ENCODE measurements around the gene KCNH8.

Gene KCNH8

GRCh38 chr3:19467761-19468160, 319.5 kb downstream of the KCNH8 start:
- Histone ChIP-seq H3K4me1 (ENCODE audit: insufficient read depth, low read length) (peaks cover 5% of the 10 kb centered on the region; the same call in 1 of the 2 replicates), H3K9me3 (ENCODE audit: control insufficient read depth, insufficient read depth, low read length) (no peaks in the 10 kb centered on the region; the same call in 1 of the 2 replicates), H3K36me3 (ENCODE audit: insufficient read depth, low read length) (no peaks in the 10 kb centered on the region), H3K9ac (ENCODE audit: low read depth, low read length) (no peak overlapping the region)

- Histone ChIP-seq H3K9me3 (ENCODE audit: control insufficient read depth, insufficient read depth, low read length) (no peaks in the 10 kb centered on the region; the same call in 1 of the 2 replicates), H3K9ac (ENCODE audit: low read depth, low read length) (no peak overlapping the region), H3K4me1 (ENCODE audit: insufficient read depth, low read length) (peaks cover 10% of the 10 kb centered on the region; the same call in 1 of the 2 replicates), H3K36me3 (ENCODE audit: insufficient read depth, low read length) (no peaks in the 10 kb centered on the region)
These were observed 322.8 kb downstream of the KCNH8 start for GRCh38 chr3:19471138-19471537.

GRCh38 chr3:19473971-19474580, 325.8 kb downstream of the KCNH8 start:
- no peaks in the 10 kb centered on the region; the same call in 1 of the 2 replicates for H3K9me3 ChIP-seq (ENCODE audit: control insufficient read depth, insufficient read depth, low read length)
- no peaks in the 10 kb centered on the region for H3K36me3 ChIP-seq (ENCODE audit: insufficient read depth, low read length)
- H3K4me1 ChIP-seq (ENCODE audit: insufficient read depth, low read length) = peaks cover 10% of the 10 kb centered on the region; the same call in 1 of the 2 replicates
- H3K9ac ChIP-seq (ENCODE audit: low read depth, low read length) = no peak overlapping the region

- H3K9me3 ChIP-seq (ENCODE audit: control insufficient read depth, insufficient read depth, low read length) = no peaks in the 10 kb centered on the region; the same call in 1 of the 2 replicates
- peaks cover 7% of the 10 kb centered on the region; the same call in 1 of the 2 replicates for H3K4me1 ChIP-seq (ENCODE audit: insufficient read depth, low read length)
- no peaks in the 10 kb centered on the region for H3K36me3 ChIP-seq (ENCODE audit: insufficient read depth, low read length)
- no peak overlapping the region for H3K9ac ChIP-seq (ENCODE audit: low read depth, low read length)
These were observed 328.0 kb downstream of the KCNH8 start for GRCh38 chr3:19476281-19476680.

GRCh38 chr3:19485267-19485666, 337.0 kb downstream of the KCNH8 start:
- no peaks in the 10 kb centered on the region; the same call in 1 of the 2 replicates for H3K4me1 ChIP-seq (ENCODE audit: insufficient read depth, low read length)
- no peak overlapping the region for H3K9ac ChIP-seq (ENCODE audit: low read depth, low read length)
- no peaks in the 10 kb centered on the region for H3K36me3 ChIP-seq (ENCODE audit: insufficient read depth, low read length)
- no peaks in the 10 kb centered on the region for H3K9me3 ChIP-seq (ENCODE audit: control insufficient read depth, insufficient read depth, low read length)

GRCh38 chr3:19487386-19487785, 339.1 kb downstream of the KCNH8 start:
- H3K36me3 ChIP-seq (ENCODE audit: insufficient read depth, low read length) = no peaks in the 10 kb centered on the region
- no peaks in the 10 kb centered on the region for H3K4me1 ChIP-seq (ENCODE audit: insufficient read depth, low read length)
- no peak overlapping the region for H3K9ac ChIP-seq (ENCODE audit: low read depth, low read length)
- H3K9me3 ChIP-seq (ENCODE audit: control insufficient read depth, insufficient read depth, low read length) = no peaks in the 10 kb centered on the region

GRCh38 chr3:19488939-19489338, 340.6 kb downstream of the KCNH8 start:
- Histone ChIP-seq H3K9me3 (ENCODE audit: control insufficient read depth, insufficient read depth, low read length) (no peaks in the 10 kb centered on the region), H3K9ac (ENCODE audit: low read depth, low read length) (no peak overlapping the region), H3K4me1 (ENCODE audit: insufficient read depth, low read length) (no peaks in the 10 kb centered on the region), H3K36me3 (ENCODE audit: insufficient read depth, low read length) (no peaks in the 10 kb centered on the region)

- H3K4me1 ChIP-seq (ENCODE audit: insufficient read depth, low read length) = no peaks in the 10 kb centered on the region
- H3K36me3 ChIP-seq (ENCODE audit: insufficient read depth, low read length) = no peaks in the 10 kb centered on the region
These were observed 341.6 kb downstream of the KCNH8 start for GRCh38 chr3:19489936-19490335.

GRCh38 chr3:19506171-19506570, 357.9 kb downstream of the KCNH8 start:
- H3K36me3 ChIP-seq (ENCODE audit: insufficient read depth, low read length) = no peaks in the 10 kb centered on the region
- no peaks in the 10 kb centered on the region for H3K4me1 ChIP-seq (ENCODE audit: insufficient read depth, low read length)
- no peak overlapping the region for H3K9ac ChIP-seq (ENCODE audit: low read depth, low read length)
- H3K9me3 ChIP-seq (ENCODE audit: control insufficient read depth, insufficient read depth, low read length) = no peaks in the 10 kb centered on the region

More at GRCh38 chr3:19489936-19490335, 341.6 kb downstream of the KCNH8 start:
- Histone ChIP-seq H3K9me3 (ENCODE audit: control insufficient read depth, insufficient read depth, low read length) (no peaks in the 10 kb centered on the region), H3K9ac (ENCODE audit: low read depth, low read length) (no peak overlapping the region)

- Histone ChIP-seq H3K4me1 (ENCODE audit: insufficient read depth, low read length) (no peaks in the 10 kb centered on the region), H3K9ac (ENCODE audit: low read depth, low read length) (no peak overlapping the region), H3K36me3 (ENCODE audit: insufficient read depth, low read length) (no peaks in the 10 kb centered on the region), H3K9me3 (ENCODE audit: control insufficient read depth, insufficient read depth, low read length) (no peaks in the 10 kb centered on the region)
These were observed 374.0 kb downstream of the KCNH8 start for GRCh38 chr3:19522305-19522704.

GRCh38 chr3:19526071-19526470, 377.8 kb downstream of the KCNH8 start:
- no peaks in the 10 kb centered on the region for H3K9me3 ChIP-seq (ENCODE audit: control insufficient read depth, insufficient read depth, low read length)
- no peaks in the 10 kb centered on the region for H3K4me1 ChIP-seq (ENCODE audit: insufficient read depth, low read length)

GRCh38 chr3:19527746-19528145, 379.4 kb downstream of the KCNH8 start:
- no peaks in the 10 kb centered on the region for H3K36me3 ChIP-seq (ENCODE audit: insufficient read depth, low read length)
- no peak overlapping the region for H3K9ac ChIP-seq (ENCODE audit: low read depth, low read length)
- no peaks in the 10 kb centered on the region for H3K9me3 ChIP-seq (ENCODE audit: control insufficient read depth, insufficient read depth, low read length)
- H3K4me1 ChIP-seq (ENCODE audit: insufficient read depth, low read length) = no peaks in the 10 kb centered on the region

More at GRCh38 chr3:19526071-19526470, 377.8 kb downstream of the KCNH8 start:
- Histone ChIP-seq H3K36me3 (ENCODE audit: insufficient read depth, low read length) (no peaks in the 10 kb centered on the region), H3K9ac (ENCODE audit: low read depth, low read length) (no peak overlapping the region)

- Histone ChIP-seq H3K9ac (ENCODE audit: low read depth, low read length) (no peak overlapping the region), H3K4me1 (ENCODE audit: insufficient read depth, low read length) (no peaks in the 10 kb centered on the region), H3K36me3 (ENCODE audit: insufficient read depth, low read length) (no peaks in the 10 kb centered on the region), H3K9me3 (ENCODE audit: control insufficient read depth, insufficient read depth, low read length) (no peaks in the 10 kb centered on the region)
These were observed 383.1 kb downstream of the KCNH8 start for GRCh38 chr3:19531426-19531825.

GRCh38 chr3:19539518-19540392, 391.4 kb downstream of the KCNH8 start:
- no peaks in the 10 kb centered on the region for H3K36me3 ChIP-seq (ENCODE audit: insufficient read depth, low read length)
- no peaks in the 10 kb centered on the region for H3K4me1 ChIP-seq (ENCODE audit: insufficient read depth, low read length)
- H3K9ac ChIP-seq (ENCODE audit: low read depth, low read length) = no peak overlapping the region
- H3K9me3 ChIP-seq (ENCODE audit: control insufficient read depth, insufficient read depth, low read length) = no peaks in the 10 kb centered on the region

- Histone ChIP-seq H3K36me3 (ENCODE audit: insufficient read depth, low read length) (no peaks in the 10 kb centered on the region), H3K4me1 (ENCODE audit: insufficient read depth, low read length) (no peaks in the 10 kb centered on the region), H3K9me3 (ENCODE audit: control insufficient read depth, insufficient read depth, low read length) (no peaks in the 10 kb centered on the region), H3K9ac (ENCODE audit: low read depth, low read length) (no peak overlapping the region)
These were observed 392.2 kb downstream of the KCNH8 start for GRCh38 chr3:19540464-19540863.

Data from ES-I3 (cell line).